HG02884 (cell line): ENCODE data around the gene CCDC3.

Experiments
- ATAC-seq: cut with Tn5 transposase; IDR thresholded peaks from one replicate; pipeline ENCODE4 v1.9.1; 2021; ENCODE audit warnings: mild to moderate bottlenecking, moderate library complexity; ENCODE audit not compliant: unreplicated experiment

The CCDC3 gene

GRCh38 chr10:12846718-12847117 is 154.8 kb downstream of the CCDC3 start:
- ATAC-seq: no peak
